HCT116 (cell line): ENCODE results near the gene CCDC117. TPM values are rescaled to one million over a fixed set of nuclear protein-coding genes. Genes with fewer than 3 reads are reported as not detected.

Source experiments
- ATAC-seq: fragments of 200-7000 bp; cut with Tn5 transposase; 2 replicates; pipeline ENCODE4 v1.9.1; 2020; ENCODE audit warnings: mild to moderate bottlenecking, moderate library complexity
- BruUV-seq: library from RNA; stranded (reverse); fragments of 400-500 nt; replicated peaks from 2 replicates; lab custom pipeline; 2021; lab: Mats Ljungman, UMichigan
- CTCF ChIA-PET: fragments of 300-600 bp; sonication (Branson Sonifier 250); formaldehyde crosslinking; loops from one replicate; lab custom pipeline; 2021; ENCODE audit warnings: antibody characterized with exemption; lab: Charles Lee
- POLR2A ChIA-PET: fragments of 300-600, 350-600 bp; sonication (Branson Sonifier 250); formaldehyde crosslinking; loops from one replicate; lab custom pipeline; 2021; ENCODE audit warnings: antibody characterized with exemption; lab: Charles Lee
- RAD21 ChIA-PET, 2 experiments: fragments of 300-600 bp; sonication (Branson Sonifier 250); formaldehyde crosslinking; loops; one replicate each; lab custom pipeline; 2023; ENCODE audit warnings: low total read pairs in 2 of 2; ENCODE audit not compliant: uncharacterized antibody in 2 of 2, unreplicated experiment in 2 of 2, low non-redundant PET in 1 of 2; lab: Charles Lee
- DNase-seq: peaks from one replicate; pipeline ENCODE4 v3.0.0-alpha.2; 2010; ENCODE audit warnings: low read depth, low spot score
- H2AFZ ChIP-seq: fragments of 200-600 bp; shearing (Covaris generic), sonication (generic); 2 replicates; pipeline ENCODE4 v1.6.1; 2017; ENCODE audit warnings: low read depth, mixed run types, mixed read lengths, antibody characterized with exemption, low read length; ENCODE audit not compliant: poor library complexity, severe bottlenecking
- H3K27ac ChIP-seq: 2 replicates; pipeline ENCODE4 v1.5.1; 2012; ENCODE audit warnings: low read depth, low read length
- H3K27me3 ChIP-seq: fragments of 200-600 bp; sonication (generic); 2 replicates; pipeline ENCODE4 v1.6.1; 2016; ENCODE audit warnings: mixed run types, low read length, mixed read lengths; ENCODE audit not compliant: insufficient read depth
- H3K36me3 ChIP-seq, 2 experiments: fragments of 200-500 bp in 1 of 2; fragments of 200-600 bp in 1 of 2; sonication (Bioruptor generic) in 1 of 2; sonication (generic) in 1 of 2; 2 replicates each; pipeline versions ENCODE4 v1.5.1 to v1.6.1; 2014 to 2016; ENCODE audit warnings: low read length in 2 of 2, inconsistent platforms in 1 of 2, mixed read lengths in 1 of 2, mixed run types in 1 of 2; ENCODE audit not compliant: insufficient read depth in 2 of 2, control insufficient read depth in 1 of 2
- H3K4me1 ChIP-seq, 2 experiments: fragments of 200-600 bp in 1 of 2; sonication (generic) in 1 of 2; 2 replicates each; pipeline versions ENCODE4 v1.5.1 to v1.6.1; 2012 to 2017; ENCODE audit warnings: low read length in 2 of 2, inconsistent platforms in 1 of 2, mild to moderate bottlenecking in 1 of 2, mixed read lengths in 1 of 2, mixed run types in 1 of 2, moderate library complexity in 1 of 2; ENCODE audit not compliant: insufficient read depth in 2 of 2, control insufficient read depth in 1 of 2
- H3K4me2 ChIP-seq: fragments of 200-600 bp; sonication (generic); 2 replicates; pipeline ENCODE4 v1.6.1; 2017; ENCODE audit warnings: mixed run types, low read length, mixed read lengths
- H3K4me3 ChIP-seq, 2 experiments: fragments of 200-600 bp in 1 of 2; sonication (generic) in 1 of 2; replicated peaks in 1 of 2; 2 replicates each; pipeline ENCODE4 v1.5.1; 2011 to 2016; ENCODE audit warnings: low read length in 2 of 2, control low read depth in 1 of 2, low read depth in 1 of 2, mild to moderate bottlenecking in 1 of 2, mixed read lengths in 1 of 2, mixed run types in 1 of 2
- H3K79me2 ChIP-seq: fragments of 200-600 bp; sonication (generic); 2 replicates; pipeline ENCODE4 v1.6.1; 2017; ENCODE audit warnings: mild to moderate bottlenecking, mixed run types, low read length, moderate library complexity, mixed read lengths; ENCODE audit not compliant: insufficient read depth
- H3K9ac ChIP-seq: fragments of 200-600 bp; sonication (generic); 2 replicates; pipeline ENCODE4 v1.6.1; 2016; ENCODE audit warnings: low read length, mixed read lengths
- H3K9me2 ChIP-seq: fragments of 200-600 bp; sonication (generic), shearing (Covaris generic); 2 replicates; pipeline ENCODE4 v1.6.1; 2017; ENCODE audit warnings: mixed run types, mild to moderate bottlenecking, moderate library complexity; ENCODE audit not compliant: insufficient read depth
- H3K9me3 ChIP-seq, 2 experiments: fragments of 200-500 bp in 1 of 2; fragments of 200-600 bp in 1 of 2; sonication (Bioruptor generic) in 1 of 2; sonication (generic) in 1 of 2; 2 replicates each; pipeline ENCODE4 v1.6.1; 2014 to 2017; ENCODE audit warnings: low read length in 2 of 2, mixed read lengths in 2 of 2, inconsistent platforms in 1 of 2, low read depth in 1 of 2, mild to moderate bottlenecking in 1 of 2, mixed run types in 1 of 2, moderate library complexity in 1 of 2; ENCODE audit not compliant: control insufficient read depth in 1 of 2, insufficient read depth in 1 of 2
- H4K20me1 ChIP-seq: fragments of 200-600 bp; sonication (generic), shearing (Covaris generic); 2 replicates; pipeline ENCODE4 v1.6.1; 2017; ENCODE audit warnings: mixed run types, mild to moderate bottlenecking, moderate library complexity; ENCODE audit not compliant: insufficient read depth
- CEBPB ChIP-seq: IDR thresholded peaks from 2 replicates; pipeline ENCODE4 v1.6.1; 2012; ENCODE audit warnings: low read depth
- EZH2phosphoT487 ChIP-seq: fragments of 200-600 bp; IDR thresholded peaks from 2 replicates; pipeline ENCODE4 v1.6.1; 2018; ENCODE audit warnings: antibody characterized with exemption, borderline replicate concordance
- FOSL1 ChIP-seq: IDR thresholded peaks from 2 replicates; pipeline ENCODE4 v1.6.1; 2012; ENCODE audit warnings: low read depth
- JUND ChIP-seq: IDR thresholded peaks from 2 replicates; pipeline ENCODE4 v1.6.1; 2012
- POLR2A ChIP-seq: IDR thresholded peaks from 2 replicates; pipeline ENCODE4 v1.7.0; 2011; ENCODE audit warnings: borderline replicate concordance; ENCODE audit not compliant: insufficient read depth, insufficient read length; ENCODE audit errors: extremely low read depth
- RAD21 ChIP-seq: IDR thresholded peaks from 2 replicates; pipeline ENCODE4 v1.6.1; 2012; ENCODE audit warnings: low read depth, mild to moderate bottlenecking
- REST ChIP-seq: IDR thresholded peaks from 2 replicates; pipeline ENCODE4 v1.6.1; 2012; ENCODE audit warnings: low read depth
- SP1 ChIP-seq: IDR thresholded peaks from 2 replicates; pipeline ENCODE4 v1.6.1; 2012; ENCODE audit warnings: low read depth
- TCF7L2 ChIP-seq: IDR thresholded peaks from 2 replicates; pipeline ENCODE4 v1.7.0; 2011; ENCODE audit warnings: borderline replicate concordance, inconsistent platforms; ENCODE audit not compliant: insufficient read depth, insufficient read length; ENCODE audit errors: extremely low read depth
- ZBTB33 ChIP-seq: IDR thresholded peaks from 2 replicates; pipeline ENCODE4 v1.6.1; 2011; ENCODE audit warnings: mild to moderate bottlenecking, low read length, moderate library complexity; ENCODE audit not compliant: insufficient replicate concordance; ENCODE audit errors: extremely low read depth
- ZFX ChIP-seq: fragments of 450-650 bp; IDR thresholded peaks from 2 replicates; pipeline ENCODE4 v1.6.1; 2017
- intact Hi-C: fragments of 100-400 bp; cut with micrococcal nuclease; formaldehyde crosslinking; loops from 2 replicates; pipeline ENCODE4 v1.10.0; 2022
- total RNA-seq: library from RNA; stranded (reverse); gene quantifications from one replicate; pipeline ENCODE4 v1.2.1, GENCODE V29; 2021; ENCODE audit not compliant: unreplicated experiment

CCDC117 gene
- total RNA-seq, 1 experiment from 2014 or later, result 22.1 TPM

- H4K20me1 ChIP-seq, result no peaks in the 10 kb centered on the region
- RAD21 ChIA-PET, result no interaction called here
- no peak overlapping the region for H3K4me2 ChIP-seq
- H3K9me2 ChIP-seq, result no peaks in the 10 kb centered on the region
- POLR2A ChIA-PET, result interaction anchor here (0.7 kb wide), 1 partner anchor 16 kb away, joined by 3 read pairs; the partner anchor contains the start of gene XBP1
- DNase-seq (no peak), ATAC-seq (no peak)
- H3K36me3 ChIP-seq, result no peaks in the 10 kb centered on the region
- H3K79me2 ChIP-seq, result no peaks in the 10 kb centered on the region
- H3K27ac ChIP-seq, result no peak overlapping the region
- H3K4me3 ChIP-seq, result no peak overlapping the region
- CTCF ChIA-PET, result no interaction called here
- no peaks in the 10 kb centered on the region for H3K27me3 ChIP-seq
- peaks cover 3 to 9% of the 10 kb centered on the region in 2 experiments; a peak in 1 of 4 replicates for H3K4me1 ChIP-seq
- H2AFZ ChIP-seq, result no peak overlapping the region
- TF ChIP-seq REST (no peak), SP1 (no peak), POLR2A (no peak), TCF7L2 (no peak), CEBPB (no peak), ZFX (no peak), FOSL1 (no peak), JUND (no peak), EZH2phosphoT487 (no peak), ZBTB33 (no peak), RAD21 (no peak)
- H3K9ac ChIP-seq, result no peak overlapping the region
- H3K9me3 ChIP-seq, result no peaks in the 10 kb centered on the region
- intact Hi-C loops, result no loop called here
- BruUV-seq, result no TSS peak
Measured at GRCh38 chr22:28817064-28817463, 44.6 kb downstream of the CCDC117 start.
